Epidermal melanocyte (primary cell): Measurements from ENCODE around the gene OBP2A.

ENCODE experiments used
- DNase-seq: peaks from one replicate; pipeline ENCODE4 v3.0.0; 2011; ENCODE audit warnings: low spot score; ENCODE audit not compliant: insufficient read length

The OBP2A gene

GRCh38 chr9:135551456-135551855 lies 5.5 kb downstream of the OBP2A start:
- DNase-seq: no peak

DNA sequence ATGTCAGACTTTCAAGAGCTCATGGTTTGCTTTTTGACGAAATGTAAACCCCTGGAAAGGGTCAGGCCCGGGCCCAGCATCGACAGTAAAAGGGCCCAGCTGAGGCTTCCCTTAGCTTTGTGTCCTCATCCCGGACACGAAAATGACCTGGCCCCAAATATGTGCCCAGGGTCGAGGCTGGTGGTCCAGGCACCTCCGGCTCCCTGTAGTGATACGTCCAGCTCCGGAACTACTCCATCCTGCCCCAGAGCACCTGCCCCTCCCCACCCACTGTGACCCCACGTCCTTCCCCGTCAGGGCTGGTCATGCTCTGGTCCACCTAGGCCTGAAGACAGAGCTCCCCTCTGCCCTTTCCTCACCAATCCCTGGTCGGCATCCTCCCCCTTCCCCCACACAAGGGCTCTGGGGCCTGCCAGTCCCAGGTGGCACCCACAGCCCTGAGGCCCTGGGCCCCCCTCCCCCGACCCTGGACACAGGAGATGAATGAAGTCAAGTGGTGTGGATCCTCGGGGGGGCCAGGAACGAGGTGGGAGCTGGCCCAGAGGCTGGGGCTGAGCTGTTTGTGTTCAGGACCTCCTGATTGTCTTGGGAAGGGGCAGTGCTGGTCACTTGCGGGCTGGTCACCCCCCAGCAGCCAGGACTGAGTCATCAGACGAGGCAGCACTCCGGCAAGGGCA lies 6.2 kb downstream of the OBP2A start:
- DNase-seq: no peak

DNA sequence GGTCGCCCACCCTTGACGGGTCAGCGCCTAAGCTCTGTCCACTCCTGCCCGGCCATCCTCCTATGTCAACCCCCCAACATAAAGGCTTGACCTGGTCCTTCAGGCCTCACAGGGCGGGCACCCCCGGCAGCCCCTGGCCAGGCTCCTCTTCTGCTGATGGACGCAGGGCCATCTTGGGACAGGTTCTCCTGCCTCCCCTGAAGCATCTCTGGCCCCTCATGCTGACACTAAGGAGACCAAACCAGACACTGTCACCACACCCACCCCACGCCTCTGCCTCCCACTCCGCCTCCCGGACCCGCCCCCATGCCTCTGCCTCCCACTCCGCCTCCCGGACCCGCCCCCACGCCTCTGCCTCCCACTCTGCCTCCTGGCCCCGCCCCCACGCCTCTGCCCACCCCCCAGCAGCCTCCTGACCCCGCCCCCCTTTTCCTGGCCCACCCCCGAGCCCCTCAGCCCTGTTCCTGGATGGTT lies 6.8 kb downstream of the OBP2A start:
- DNase-seq: no peak

DNA sequence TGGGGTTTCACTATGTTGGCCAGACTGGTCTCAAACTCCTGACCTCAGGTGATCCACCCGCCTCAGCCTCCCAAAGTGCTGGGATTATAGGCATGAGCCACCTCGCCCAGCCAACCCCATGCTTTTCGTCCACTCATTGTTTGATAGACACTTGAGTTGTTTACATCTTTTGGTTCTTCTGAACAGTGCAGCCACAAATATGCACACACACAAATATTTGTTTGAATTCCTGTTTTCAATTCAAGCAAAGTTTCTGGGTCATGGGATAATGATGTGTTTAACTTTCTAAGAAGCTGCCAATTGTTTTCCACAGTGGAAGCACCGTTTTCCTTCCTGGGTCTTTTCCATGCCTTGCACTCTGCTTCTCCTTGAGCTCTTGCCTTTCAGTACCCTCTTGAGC lies 8.8 kb downstream of the OBP2A start:
- no peak for DNase-seq

- no peak for DNase-seq
Observed at GRCh38 chr9:135555203-135555602, 9.3 kb downstream of the OBP2A start.

GRCh38 chr9:135555910-135556309 lies 10.0 kb downstream of the OBP2A start:
- DNase-seq: no peak

GRCh38 chr9:135559606-135560005 lies 13.7 kb downstream of the OBP2A start:
- no peak for DNase-seq

GRCh38 chr9:135561391-135562234 lies 15.7 kb downstream of the OBP2A start, which contains the start of gene PAEP:
PAEP (plus strand) TSS chr9:135561756.
- DNase-seq: no peak

DNA sequence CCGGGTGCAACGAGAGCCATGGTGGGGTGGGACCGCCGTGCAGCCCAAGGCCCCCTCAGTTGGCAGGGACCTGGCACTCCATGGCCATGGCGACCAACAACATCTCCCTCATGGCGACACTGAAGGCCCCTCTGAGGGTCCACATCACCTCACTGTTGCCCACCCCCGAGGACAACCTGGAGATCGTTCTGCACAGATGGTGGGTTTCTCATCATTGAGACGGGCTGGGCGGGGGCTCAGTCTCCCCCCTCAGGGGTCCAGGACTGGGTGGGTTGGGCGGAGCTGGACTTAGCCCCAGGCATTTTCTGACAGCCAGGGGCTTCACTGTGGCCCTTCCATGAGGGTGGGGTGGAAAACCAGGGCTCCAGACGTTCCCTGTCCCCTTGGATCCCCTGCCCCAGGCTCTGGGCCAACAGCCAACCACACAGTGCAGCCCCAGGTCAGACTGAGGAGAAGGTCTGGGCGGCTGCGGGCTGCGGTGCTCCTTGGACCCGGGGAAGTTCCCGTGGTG lies 16.4 kb downstream of the OBP2A start:
- no peak for DNase-seq

DNA sequence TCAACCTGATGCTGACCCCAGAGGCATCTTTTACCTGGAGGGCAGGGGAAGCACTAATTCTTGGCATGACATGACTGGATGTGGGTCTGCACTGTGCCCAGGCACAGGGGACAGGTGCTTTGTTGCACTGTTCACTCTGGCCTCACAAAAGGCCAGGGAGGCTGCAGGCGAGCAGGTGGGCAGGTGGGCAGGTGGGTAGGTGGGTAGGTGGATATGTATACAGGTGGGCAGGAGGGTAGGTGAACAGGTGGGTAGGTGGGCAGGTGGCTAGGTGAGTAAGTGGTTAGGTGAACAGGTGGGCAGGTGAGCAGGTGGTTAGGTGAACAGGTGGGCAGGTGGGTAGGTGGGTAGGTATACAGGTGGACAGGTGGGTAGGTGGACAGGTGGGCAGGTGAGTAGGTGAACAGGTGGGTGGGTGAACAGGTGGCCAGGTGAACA lies 17.1 kb downstream of the OBP2A start:
- no peak for DNase-seq

GRCh38 chr9:135563858-135564257 lies 17.9 kb downstream of the OBP2A start:
- DNase-seq: no peak

- DNase-seq: no peak
Observed at GRCh38 chr9:135565141-135565628, 19.3 kb downstream of the OBP2A start.

DNA sequence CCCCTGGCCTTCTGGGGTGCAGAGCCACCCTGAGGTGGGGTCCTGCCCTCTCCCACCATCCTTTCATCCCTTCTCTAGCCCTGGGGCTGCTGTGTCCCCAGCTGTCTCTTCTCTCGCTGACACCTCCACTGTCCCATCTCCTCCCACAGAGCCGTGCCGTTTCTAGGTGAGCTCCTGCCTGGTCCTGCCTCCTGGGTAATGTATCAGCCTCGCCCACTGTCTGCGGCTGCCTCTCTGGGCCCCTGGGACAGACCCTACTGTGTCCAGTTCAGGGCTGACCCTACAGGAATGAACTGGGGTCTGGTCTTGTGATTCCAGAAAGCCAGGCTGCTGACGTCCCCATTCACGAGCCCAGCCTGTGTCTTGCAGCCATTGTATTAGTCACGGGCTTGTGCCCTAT lies 19.7 kb downstream of the OBP2A start:
- DNase-seq: no peak

GRCh38 chr9:135566552-135566951 lies 20.6 kb downstream of the OBP2A start:
- DNase-seq: no peak

DNA sequence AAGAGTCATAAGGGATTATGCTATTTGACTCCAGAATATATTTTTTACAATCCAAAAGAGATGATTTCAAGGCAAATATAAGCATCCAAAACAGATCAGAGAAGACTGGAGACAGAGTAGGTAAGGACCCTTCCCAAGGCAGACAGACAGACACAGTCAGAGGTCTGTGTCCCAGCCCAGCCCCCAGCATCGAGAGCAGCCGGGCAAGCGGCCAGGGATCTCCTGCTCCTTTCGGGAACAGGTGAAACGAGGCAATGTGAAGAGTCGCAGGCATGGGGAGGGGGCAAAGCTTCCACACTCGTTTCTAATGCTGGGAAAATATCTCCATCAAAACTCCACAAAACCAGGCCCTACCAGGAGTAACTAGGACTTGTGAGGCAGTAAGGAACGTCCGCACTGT lies 21.4 kb downstream of the OBP2A start:
- no peak for DNase-seq

- DNase-seq: no peak
Observed at GRCh38 chr9:135568026-135568425, 22.1 kb downstream of the OBP2A start.

DNA sequence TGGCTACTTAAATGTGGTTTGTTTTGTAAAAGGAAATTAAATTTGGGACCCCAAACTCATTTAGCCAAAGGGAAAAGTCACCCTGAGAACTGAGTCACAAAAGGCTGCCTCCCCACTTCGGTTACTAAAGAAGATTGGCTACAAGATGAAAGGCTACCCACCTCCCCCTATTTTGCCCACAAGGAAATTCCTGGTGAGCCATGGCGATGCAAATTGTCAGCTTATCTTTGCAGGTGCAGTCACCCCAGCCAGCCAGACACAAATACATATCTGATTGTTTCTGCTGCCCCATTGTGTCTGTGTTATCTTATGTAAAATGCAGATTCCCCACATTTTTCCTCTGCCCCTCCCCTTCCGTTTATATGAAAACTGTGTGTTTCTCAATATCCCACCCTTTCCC lies 24.5 kb downstream of the OBP2A start:
- no peak for DNase-seq

GRCh38 chr9:135572233-135572632 lies 26.3 kb downstream of the OBP2A start:
- no peak for DNase-seq

DNA sequence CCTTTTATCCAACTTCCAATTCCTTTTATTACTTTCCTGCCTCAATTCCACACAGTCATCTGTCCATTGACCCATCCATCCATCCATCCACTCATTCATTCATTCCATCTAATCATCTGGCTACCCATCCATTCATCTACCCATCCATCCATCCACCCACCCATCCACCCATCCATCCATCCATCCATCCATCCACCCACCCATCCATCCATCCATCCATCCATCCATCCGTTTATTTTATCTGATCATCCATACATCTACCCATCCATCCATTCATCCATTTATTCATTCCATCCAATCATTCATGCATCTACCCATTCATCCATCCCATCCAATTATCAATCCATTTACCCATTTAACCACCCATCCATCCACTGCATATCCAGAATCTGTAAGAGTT lies 27.2 kb downstream of the OBP2A start:
- DNase-seq: no peak

- DNase-seq: no peak
Observed at GRCh38 chr9:135574331-135574730, 28.4 kb downstream of the OBP2A start.

- DNase-seq: no peak
Observed at GRCh38 chr9:135574943-135575342, 29.0 kb downstream of the OBP2A start.

DNA sequence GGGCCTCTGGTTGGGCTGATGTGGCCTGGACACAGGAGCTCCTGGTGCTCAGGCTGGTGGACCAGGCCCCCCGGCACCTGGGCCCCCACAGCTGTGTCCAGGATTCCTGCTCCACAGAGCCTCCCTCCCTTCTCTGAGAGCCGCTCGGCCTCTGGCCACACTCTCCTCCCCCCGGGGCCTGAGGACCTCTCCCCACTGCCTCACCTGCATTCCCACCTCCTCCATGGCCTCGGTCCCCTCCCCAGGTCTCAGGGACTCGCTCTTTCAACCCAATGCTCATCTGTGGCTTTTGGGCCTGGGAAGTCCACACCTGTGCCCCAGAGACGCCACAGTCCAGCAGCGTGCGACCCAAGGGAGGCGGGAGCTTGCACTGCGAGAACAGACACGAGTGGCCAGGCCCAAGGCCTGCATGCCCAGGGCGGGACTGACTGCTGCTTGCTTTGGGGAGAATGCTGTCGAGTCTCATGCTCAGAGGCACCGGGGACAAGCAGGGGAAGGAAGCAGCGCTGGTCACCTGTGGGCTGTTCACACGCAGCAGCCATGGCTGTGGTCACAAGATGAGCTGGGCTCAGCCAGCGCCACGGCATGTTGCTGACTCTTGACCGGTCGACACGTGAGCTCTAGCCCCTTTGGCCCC lies 30.2 kb downstream of the OBP2A start:
- DNase-seq: no peak
